KBM-7 (cell line): ENCODE measurements around the gene ARID3C.

Experiments
- DNase-seq: peaks from one replicate; pipeline ENCODE4 v3.0.0-alpha.2; 2015
- in situ Hi-C: fragments of 300-500 bp; cut with MboI; formaldehyde crosslinking; loops from 2 replicates; pipeline ENCODE4 v1.14.3; 2020; ENCODE audit warnings: low sequenced_read_pairs, low pct_unique_long_range_greater_than_20kb, mixed read lengths

Gene ARID3C

DNA sequence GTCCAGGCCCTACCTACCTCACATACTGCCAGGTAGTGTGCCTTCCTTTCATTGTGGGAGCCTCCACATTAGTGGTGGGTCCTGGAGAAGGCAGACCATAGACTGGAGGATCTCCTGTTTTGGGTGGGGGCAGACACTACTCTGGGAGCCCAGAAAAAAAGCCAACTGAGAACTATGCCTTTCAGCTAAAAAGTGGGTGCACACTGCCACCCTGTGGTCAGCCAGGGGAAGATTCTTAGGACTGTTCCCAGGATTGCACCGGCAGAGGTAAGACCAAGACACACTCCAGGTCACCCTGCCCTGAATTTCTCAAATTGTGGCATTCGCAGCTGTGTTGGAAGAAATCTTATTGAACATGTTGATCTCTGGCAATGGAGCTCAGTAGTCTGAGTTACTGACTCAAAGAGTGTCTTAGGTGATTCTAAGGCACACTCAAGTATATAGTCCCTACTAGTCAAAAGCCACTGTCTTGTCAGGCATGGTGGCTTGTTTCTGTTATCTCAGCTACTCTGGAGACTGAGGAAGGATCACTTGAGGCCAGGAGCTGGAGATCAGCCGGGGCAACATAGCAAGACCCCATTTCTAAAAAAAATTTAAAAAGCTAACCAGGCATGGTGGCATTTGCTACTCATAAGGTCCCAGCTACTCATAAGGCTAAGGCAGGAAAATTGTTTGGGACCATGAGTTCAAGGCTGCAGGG, 5.1 kb upstream of the ARID3C start:
- in situ Hi-C loops = no loop called here

GRCh38 chr9:34633166-34633565, 4.3 kb upstream of the ARID3C start:
- DNase-seq = no peak
- in situ Hi-C loops = no loop called here

More for the DNA sequence above, 5.1 kb upstream of the ARID3C start:
- DNase-seq = peak; percentile 82

GRCh38 chr9:34630402-34631154, 1.7 kb upstream of the ARID3C start:
- DNase-seq = no peak
- in situ Hi-C loops = no loop called here

- no peak for DNase-seq
- in situ Hi-C loops = no loop called here
Measured at GRCh38 chr9:34629491-34629808, 584 bp upstream of the ARID3C start.

DNA sequence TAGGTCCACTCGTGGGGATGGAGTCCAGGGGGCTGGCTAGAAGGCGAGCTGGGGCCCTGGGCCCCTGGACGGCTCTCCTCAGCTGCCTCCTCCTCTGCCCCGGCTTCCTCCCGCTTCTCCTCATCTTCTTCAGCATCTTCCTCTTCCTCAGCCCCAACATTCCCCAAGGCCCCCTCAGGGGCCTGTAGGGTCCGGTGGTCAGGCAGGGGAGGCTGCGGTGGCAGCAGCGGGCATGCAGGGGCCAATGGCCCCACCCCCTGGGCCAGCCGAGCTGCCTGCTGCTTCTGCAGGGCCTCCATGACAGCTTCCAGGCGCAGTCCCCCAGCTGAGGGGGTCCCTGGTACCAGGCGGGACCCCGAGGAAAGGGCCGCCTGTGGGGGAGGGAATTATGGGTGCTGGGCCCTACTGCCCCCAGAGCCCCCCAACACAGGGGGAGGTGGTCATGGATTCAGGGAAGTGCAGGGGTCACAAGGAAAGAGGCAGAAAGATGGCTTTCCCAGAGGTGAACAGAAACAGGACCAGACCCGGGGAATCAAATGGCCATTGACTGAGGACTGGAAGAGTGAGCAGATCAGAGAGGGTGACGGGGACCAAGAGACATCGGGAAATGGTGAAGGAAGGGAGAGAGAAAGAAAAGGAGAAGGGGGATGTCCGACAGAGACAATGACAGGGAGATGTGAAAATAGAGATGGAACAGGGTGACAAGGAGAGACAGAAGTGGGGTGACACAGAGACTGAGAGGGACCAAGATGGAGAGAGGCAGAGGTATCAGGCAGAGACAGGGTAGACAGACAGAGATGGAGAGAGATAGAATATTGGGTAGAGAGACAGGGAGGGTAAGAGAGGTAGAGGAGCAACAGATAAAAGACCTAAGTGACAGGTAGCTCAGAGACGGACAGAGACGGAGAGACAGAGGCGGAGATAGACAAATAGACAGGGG, 880 bp downstream of the ARID3C start:
- DNase-seq = no peak
- in situ Hi-C loops = no loop called here

GRCh38 chr9:34625186-34625486, 3.7 kb downstream of the ARID3C start:
- in situ Hi-C loops = no loop called here
- no peak for DNase-seq

DNA sequence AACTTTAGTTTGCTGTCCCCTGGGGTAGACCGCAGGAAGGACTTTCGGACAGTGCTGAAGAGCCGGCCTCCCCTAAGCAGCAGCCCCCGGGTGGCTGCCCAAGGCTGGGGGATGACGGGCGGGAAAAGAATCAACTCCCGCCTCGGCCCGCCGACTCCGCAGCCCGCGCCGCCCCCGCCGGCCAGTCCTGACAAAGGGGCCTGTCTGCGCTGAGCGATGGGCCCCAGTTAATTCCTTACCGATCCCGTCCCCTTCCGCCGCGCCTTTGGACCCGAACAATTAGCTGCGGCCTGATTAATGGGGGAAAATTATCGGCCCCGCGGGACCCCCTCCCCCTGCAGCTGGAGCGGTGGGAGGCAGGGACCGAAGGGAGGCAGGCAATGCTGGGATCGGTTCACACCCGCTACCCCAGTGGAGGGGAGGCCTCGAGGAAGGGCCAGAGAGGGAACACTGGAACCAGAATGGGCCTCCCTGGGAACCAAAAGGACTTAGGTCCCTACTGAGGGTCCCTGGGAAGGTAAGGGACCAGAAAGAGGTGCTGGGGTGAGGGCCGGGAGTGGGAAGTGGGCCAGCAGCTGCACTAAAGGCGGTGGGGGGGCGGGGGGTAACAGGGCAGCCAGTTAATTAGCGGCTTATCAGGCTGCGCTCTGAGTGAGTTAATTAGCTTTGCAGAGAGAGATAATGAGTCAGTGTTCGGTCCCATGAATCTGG, 4.2 kb downstream of the ARID3C start:
- in situ Hi-C loops = no loop called here
- DNase-seq = no peak

- in situ Hi-C loops = no loop called here
Measured at GRCh38 chr9:34623374-34624235, 5.3 kb downstream of the ARID3C start.

DNA sequence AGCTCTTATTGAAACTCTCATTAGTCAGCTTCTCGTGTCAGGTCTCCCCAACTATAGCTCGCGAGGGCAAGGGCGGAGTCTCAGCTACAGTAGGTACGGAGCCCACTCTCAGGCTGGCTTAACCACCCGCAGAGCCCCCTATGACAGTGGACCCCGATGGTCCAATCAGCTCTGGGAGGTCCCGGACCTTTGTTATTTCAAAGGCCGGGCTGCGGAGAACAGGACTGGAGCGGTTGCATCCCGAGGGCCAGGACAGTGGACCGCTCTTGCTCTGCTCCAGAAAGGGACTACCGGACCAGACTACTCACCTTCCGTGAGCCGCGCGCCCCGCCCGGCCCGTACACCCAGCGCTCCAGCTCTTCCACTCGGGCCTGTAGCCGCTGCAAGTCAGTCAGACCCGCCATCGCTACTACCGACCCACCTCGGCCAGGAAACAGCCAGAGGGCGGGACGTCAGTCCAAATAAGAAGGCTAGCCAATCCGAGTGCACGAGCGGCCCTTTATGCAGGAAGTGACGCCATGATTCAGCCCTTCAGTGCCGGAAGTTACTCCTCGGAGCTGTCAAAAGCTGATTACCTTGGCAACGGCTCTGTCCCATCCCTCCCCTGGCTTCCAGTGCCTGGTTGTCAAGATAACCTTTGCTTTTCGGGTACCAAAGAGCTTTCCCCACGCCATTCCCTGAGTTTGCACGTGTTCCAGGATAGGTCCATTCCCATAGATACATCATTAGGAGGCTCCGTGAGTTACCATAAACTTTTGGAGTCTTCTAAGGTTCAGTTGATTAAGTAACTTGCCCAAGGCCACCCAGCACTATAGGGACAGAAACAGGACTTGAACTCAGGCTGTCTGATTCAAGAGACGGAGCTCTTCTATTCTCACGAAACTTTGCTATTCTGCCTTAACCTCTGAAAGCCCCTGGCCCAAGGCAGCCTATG, 8.5 kb downstream of the ARID3C start, which contains the start of gene DCTN3:
DCTN3 (minus strand) TSS at position 435 of the 934 bp plus-strand sequence; CDS start at position 404, 31 bp downstream.
- in situ Hi-C loops = no loop called here
- peak; percentile 93 for DNase-seq

More at GRCh38 chr9:34623374-34624235, 5.3 kb downstream of the ARID3C start:
- DNase-seq = no peak

GRCh38 chr9:34615132-34615531, 13.7 kb downstream of the ARID3C start:
- in situ Hi-C loops = no loop called here
- no peak for DNase-seq

GRCh38 chr9:34612788-34613390, 16.0 kb downstream of the ARID3C start:
- peak; percentile 82 for DNase-seq
- in situ Hi-C loops = no loop called here

DNA sequence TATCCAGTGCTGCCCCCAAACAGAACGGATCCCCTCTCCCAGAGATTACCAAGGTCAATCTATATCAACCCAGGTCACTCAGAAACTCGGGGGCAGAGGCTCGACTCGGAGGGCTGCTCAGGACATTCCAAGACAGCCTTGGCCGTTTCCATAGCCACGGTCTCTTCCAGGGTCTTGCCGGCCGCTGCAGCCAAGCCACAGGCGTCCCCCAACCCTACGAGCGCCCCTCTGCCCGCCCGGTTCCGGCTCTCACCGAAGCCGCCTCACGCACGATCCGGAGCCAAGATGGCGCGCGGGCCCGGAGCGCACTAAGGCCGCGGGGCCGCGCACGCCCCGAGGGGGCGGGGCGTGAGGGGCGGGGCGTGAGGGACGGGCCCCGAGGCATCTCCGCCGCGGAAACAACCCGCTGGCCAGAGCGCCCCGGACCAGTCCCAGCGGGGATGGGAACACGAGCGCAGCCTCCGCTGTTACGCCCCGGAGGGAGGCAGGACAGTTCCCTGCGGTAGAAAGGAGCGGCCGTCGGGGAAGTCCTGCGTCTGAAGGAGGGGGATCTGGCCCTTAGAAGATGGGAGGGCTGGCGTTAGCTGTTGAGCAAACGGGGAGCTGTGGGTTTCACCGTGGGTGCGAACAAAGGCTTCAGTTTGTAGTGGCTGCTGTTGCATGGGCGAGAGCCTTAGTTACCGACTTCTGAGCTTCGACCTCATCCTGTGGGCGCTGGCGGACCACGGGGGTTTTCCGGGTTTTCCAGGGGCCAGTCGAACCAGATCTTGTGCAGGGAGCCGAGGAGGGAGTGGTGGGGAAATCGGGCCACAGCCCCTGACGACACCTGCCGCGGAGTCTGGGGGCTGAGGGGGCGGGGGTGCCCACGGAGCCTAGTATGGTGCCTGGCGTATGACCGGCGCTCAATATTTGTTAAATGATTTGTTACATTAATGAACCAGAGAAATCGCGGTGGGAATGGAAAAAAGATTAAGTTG, 16.8 kb downstream of the ARID3C start, which contains the start of gene RPP25L:
RPP25L (minus strand) TSS at position 287 of the 977 bp plus-strand sequence. CDS start 801 bp downstream, outside the sequence.
- in situ Hi-C loops = no loop called here

DNA sequence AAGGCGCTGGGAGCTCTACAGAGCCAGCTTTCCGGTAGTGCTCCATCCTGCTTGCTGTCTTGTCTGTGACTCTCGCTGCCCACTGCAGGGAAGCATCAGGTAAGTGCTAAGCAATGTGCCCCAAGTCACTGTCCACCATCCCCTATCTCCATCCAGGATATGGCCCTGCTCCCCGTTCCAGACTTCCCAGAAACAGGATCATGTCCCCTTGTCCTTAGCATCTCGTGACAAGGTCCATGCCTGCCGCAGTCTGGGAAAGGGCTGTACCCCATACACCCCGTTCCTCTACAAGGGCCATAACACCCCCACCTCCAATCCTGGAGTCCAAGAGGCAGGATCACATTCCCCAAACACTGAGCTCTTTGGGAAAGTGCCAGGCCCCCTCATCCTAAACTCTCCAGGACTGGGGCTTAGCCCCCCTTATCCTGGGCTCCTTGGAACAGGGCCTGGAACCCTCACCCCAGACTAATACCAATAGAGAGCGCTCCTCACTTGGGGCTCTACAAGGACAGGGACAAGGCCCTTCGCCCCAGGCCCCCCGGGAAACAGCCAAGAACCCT, 17.5 kb downstream of the ARID3C start:
- in situ Hi-C loops = no loop called here
- no peak for DNase-seq

More for the DNA sequence above, 16.8 kb downstream of the ARID3C start, which contains the start of gene RPP25L:
- peak; percentile 79 for DNase-seq

- peak; percentile 51 for DNase-seq
- in situ Hi-C loops = no loop called here
Measured at GRCh38 chr9:34610434-34611206, 18.2 kb downstream of the ARID3C start.

DNA sequence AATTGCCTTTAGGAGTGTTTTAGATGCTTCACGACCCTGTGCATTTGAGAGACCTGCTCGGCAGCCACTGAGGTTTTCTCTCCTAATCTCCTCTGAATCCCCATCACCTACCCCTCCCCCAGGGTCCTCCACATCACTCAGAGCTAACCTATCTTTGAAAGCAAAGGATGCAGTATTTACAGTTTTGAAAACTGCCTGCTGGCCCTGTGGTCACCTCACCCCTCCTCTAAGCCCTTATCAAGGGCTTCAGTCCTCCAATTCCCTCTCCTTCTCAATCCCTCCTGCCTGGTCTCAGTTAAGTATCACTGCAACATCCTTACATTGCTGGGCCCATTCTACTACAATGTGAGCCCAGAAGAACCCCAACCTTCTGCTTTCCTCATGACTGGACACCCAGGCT, 21.5 kb downstream of the ARID3C start:
- in situ Hi-C loops = no loop called here
- no peak for DNase-seq
